ENCODE measurements around the gene GPATCH2L. TPM values are rescaled to one million over a fixed set of nuclear protein-coding genes. Genes with fewer than 3 reads are reported as not detected.

The GPATCH2L gene
- total RNA-seq, 1 experiment from 2014 or later, result 76.7 TPM

GRCh38 chr14:76193696-76194095 is 42.0 kb downstream of the GPATCH2L start:
- H4K91ac ChIP-seq (ENCODE audit: insufficient read length, low read depth, low read length), result no peak overlapping the region
- no peaks in the 10 kb centered on the region for H3K79me1 ChIP-seq (ENCODE audit: insufficient read depth, low read depth, low read length, poor library complexity, severe bottlenecking)
- no peak overlapping the region for H2BK5ac ChIP-seq (ENCODE audit: insufficient read length, low read length)
- H3K4me1 Mint-ChIP-seq, result peaks cover 3 to 4% of the 10 kb centered on the region in 2 experiments; a peak in 2 of 4 replicates
- no peaks in the 10 kb centered on the region for H4K20me1 ChIP-seq (ENCODE audit: control insufficient read depth, insufficient read depth, insufficient read length)
- H3K27ac Mint-ChIP-seq, result no peak overlapping the region
- H4K5ac ChIP-seq (ENCODE audit: insufficient read length, low read depth, low read length), result no peak overlapping the region
- H2BK12ac ChIP-seq (ENCODE audit: insufficient read length, low read depth, low read length), result no peak overlapping the region
- H3K27ac ChIP-seq (ENCODE audit: insufficient read length, low read depth, low read length), result no peak overlapping the region
- peaks cover 24 to 57% (median 52%) of the 10 kb centered on the region in 3 experiments; a peak in 6 of 7 replicates for H3K36me3 Mint-ChIP-seq (ENCODE audit: insufficient read depth in 1 of 3, low read depth in 3 of 3)
- H2AK5ac ChIP-seq (ENCODE audit: insufficient read length, low read length), result no peak overlapping the region
- no peak overlapping the region for H3K23ac ChIP-seq (ENCODE audit: insufficient read length, low read depth, low read length)
- no peak overlapping the region for H3K4ac ChIP-seq (ENCODE audit: low read depth, low read length)
- H2BK20ac ChIP-seq (ENCODE audit: low read depth, low read length, poor library complexity, severe bottlenecking), result no peak overlapping the region
- H3K9ac ChIP-seq (ENCODE audit: extremely low read depth, insufficient read length, low read length), result no peak overlapping the region
- no peak overlapping the region for H4K8ac ChIP-seq (replicated peaks; ENCODE audit: insufficient read length, low read depth, low read length)
- H3K27me3 ChIP-seq (ENCODE audit: insufficient read depth, low read length), result no peaks in the 10 kb centered on the region
- no peak overlapping the region for H3K4me2 ChIP-seq (ENCODE audit: insufficient read depth, insufficient read length, low read length)
- H3K56ac ChIP-seq (ENCODE audit: insufficient read length, low read depth, low read length), result no peak overlapping the region
- H2AFZ ChIP-seq (ENCODE audit: low read length), result no peak overlapping the region
- H3K9me3 ChIP-seq (ENCODE audit: control insufficient read depth, low read depth, low read length), result no peaks in the 10 kb centered on the region
- WGBS (ENCODE audit: extremely low coverage, insufficient read length, low lambda C conversion rate), result no CpG with 5 or more reads among the region's 1 CpG
- no peak overlapping the region for H3T11ph ChIP-seq (ENCODE audit: low read length)
- no peak overlapping the region for H2BK120ac ChIP-seq (ENCODE audit: low read depth, low read length, poor library complexity, severe bottlenecking)
- no peak for DNase-seq
- no peaks in the 10 kb centered on the region for H3K27me3 Mint-ChIP-seq (ENCODE audit: low read depth)
- H3K4me3 Mint-ChIP-seq, result no peak overlapping the region
- no peaks in the 10 kb centered on the region for H3K9me3 Mint-ChIP-seq
- H2BK15ac ChIP-seq (ENCODE audit: low read depth, low read length), result no peak overlapping the region
- no peak overlapping the region for H3K18ac ChIP-seq (ENCODE audit: insufficient read length, low read depth, low read length)
- no peak for TF ChIP-seq CTCF (conservative IDR thresholded peaks at IDR 0.05)
- H3K4me1 ChIP-seq (ENCODE audit: insufficient read depth, low read length), result no peaks in the 10 kb centered on the region
- no peak overlapping the region for H3K14ac ChIP-seq (ENCODE audit: insufficient read depth, low read length)
- H3K23me2 ChIP-seq (ENCODE audit: insufficient read length, low read depth, low read length, poor library complexity, severe bottlenecking), result no peaks in the 10 kb centered on the region
- no peaks in the 10 kb centered on the region for H3K79me2 ChIP-seq (ENCODE audit: insufficient read depth, low read length)

Data from H9 (cell line).